ENCODE data around the gene ZMYM2. TPM values are rescaled to one million over a fixed set of nuclear protein-coding genes. Genes with fewer than 3 reads are reported as not detected.

Gene ZMYM2
- total and polyA plus RNA-seq, 5 experiments from 2014 or later = 8.4 to 133 (median 13.7) TPM

DNA sequence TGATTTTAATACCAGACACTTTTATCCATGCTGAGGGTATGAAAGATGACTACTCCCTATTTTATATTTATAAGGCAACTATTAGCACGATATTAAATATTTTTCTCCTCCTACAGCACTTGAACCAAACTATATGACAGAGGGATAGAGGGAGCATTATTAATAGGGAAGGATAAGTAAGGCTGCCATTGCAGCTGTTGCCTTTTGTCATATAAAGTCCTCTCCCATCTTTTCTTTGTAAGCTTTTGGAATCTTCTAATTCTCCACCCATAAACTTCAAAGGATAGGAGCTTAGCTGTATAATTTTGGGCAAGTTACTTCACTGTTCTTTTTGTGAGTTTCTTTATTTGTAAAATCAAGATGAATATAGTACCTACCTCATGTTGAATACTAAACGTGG is 95.4 kb downstream of the ZMYM2 start:
- Mint-ChIP-seq H3K4me1 (peaks cover 12 to 22% (median 19%) of the 10 kb centered on the region in 4 donors), H3K27ac (peak overlapping the region in 3 of 10 donors; percentile 10 to 23 (median 14)), H3K4me3 (no peak overlapping the region), H3K36me3 (peaks cover 0 to 80% (median 17%) of the 10 kb centered on the region in 3 donors), H3K27me3 (no peaks in the 10 kb centered on the region), H3K9me3 (no peaks in the 10 kb centered on the region)
- DNase-seq (no peak), ATAC-seq (no peak)
- POLR2A ChIA-PET = no interaction called here

DNA sequence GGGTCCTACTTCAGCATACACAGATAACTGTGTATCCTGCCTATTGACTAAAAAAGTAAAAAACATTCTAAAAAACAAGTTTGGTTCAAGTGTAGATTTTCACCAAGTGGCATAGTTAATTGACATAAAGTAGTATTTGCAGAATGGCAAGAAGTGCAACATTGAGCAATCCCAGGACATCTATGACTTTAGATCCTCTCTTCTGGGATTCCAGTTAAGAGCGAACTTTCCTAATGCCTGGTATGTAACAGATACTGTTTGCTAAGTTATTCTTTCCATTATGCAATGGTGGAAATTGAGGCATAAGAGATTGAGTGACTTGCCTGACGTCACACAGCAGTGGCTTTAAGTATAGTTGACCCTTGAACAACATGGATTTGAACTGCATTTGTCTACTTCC is 96.1 kb downstream of the ZMYM2 start:
- Mint-ChIP-seq H3K27me3 (no peaks in the 10 kb centered on the region), H3K9me3 (no peaks in the 10 kb centered on the region), H3K4me3 (no peak overlapping the region), H3K4me1 (peaks cover 9 to 15% (median 12%) of the 10 kb centered on the region in 4 donors), H3K27ac (peak overlapping the region in 2 of 10 donors; percentile 22 to 37), H3K36me3 (peaks cover 0 to 80% (median 18%) of the 10 kb centered on the region in 3 donors)
- ATAC-seq (no peak), DNase-seq (no peak)
- POLR2A ChIA-PET = no interaction called here

DNA sequence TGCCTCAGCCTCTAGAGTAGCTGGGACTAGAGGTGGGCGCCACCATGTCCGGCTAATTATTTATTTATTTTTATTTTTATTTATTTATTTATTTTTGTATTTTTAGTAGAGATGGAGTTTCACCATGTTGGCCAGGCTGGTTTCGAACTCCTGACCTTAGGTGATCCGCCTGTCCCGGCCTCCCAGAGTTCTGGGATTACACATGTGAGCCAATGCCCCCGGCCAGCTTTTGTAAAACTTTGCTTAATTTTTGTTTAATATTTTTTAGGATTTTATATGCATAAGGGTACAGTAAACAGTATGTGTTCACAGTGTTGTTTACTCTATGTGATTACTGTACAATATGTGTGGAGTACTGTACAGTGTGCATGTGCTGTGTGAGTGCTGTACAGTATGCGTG is 98.7 kb downstream of the ZMYM2 start:
- H3K36me3 Mint-ChIP-seq = peaks cover 0 to 86% (median 21%) of the 10 kb centered on the region in 3 donors
- no peak for ATAC-seq
- peaks cover 7 to 10% (median 8%) of the 10 kb centered on the region in 4 donors for H3K4me1 Mint-ChIP-seq
- POLR2A ChIA-PET = no interaction called here
- no peaks in the 10 kb centered on the region for H3K27me3 Mint-ChIP-seq
- no peak for DNase-seq
- no peaks in the 10 kb centered on the region for H3K9me3 Mint-ChIP-seq
- H3K27ac Mint-ChIP-seq = no peak overlapping the region
- no peak overlapping the region for H3K4me3 Mint-ChIP-seq

DNA sequence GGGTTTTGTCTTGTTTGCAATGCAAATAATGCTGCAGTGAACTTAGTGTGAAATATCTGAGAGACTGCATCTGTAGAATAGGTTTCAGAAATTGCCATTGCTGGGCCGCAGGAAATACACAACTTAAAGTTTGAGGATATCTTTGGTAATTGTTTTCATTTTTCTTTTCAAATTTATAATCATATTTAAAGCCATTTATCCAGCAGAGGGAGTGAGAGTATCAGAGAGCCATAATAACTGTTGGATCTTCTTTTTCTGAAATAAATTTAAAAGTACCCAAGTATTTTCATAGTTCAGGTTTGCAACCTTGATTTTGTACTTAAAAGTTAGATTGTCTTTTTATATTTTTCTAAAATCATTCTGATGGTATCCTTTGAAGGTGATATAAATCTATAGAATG is 99.4 kb downstream of the ZMYM2 start:
- no peak for DNase-seq
- H3K27ac Mint-ChIP-seq = no peak overlapping the region
- no peaks in the 10 kb centered on the region for H3K9me3 Mint-ChIP-seq
- ATAC-seq = no peak
- H3K36me3 Mint-ChIP-seq = peaks cover 0 to 85% (median 19%) of the 10 kb centered on the region in 3 donors
- no peaks in the 10 kb centered on the region for H3K27me3 Mint-ChIP-seq
- peaks cover 6 to 10% (median 7%) of the 10 kb centered on the region in 4 donors for H3K4me1 Mint-ChIP-seq
- no peak overlapping the region for H3K4me3 Mint-ChIP-seq
- POLR2A ChIA-PET = no interaction called here

DNA sequence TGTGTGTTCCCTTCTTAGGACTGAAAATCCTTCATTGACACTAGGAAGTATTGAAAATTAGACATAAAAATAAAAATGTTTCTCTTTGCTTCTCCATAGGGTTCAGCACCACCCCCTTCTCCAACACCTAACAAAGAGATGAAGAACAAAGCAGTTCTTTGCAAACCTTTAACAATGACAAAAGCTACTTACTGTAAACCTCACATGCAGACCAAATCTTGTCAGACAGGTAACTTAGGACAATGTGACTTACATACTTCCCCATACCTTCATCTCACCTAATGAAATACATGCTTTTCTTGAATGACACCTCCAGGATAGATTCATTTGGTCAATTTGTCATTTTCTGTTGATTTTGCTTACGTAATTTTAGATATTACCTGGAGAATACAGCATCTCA is 99.9 kb downstream of the ZMYM2 start:
- peaks cover 6 to 10% (median 7%) of the 10 kb centered on the region in 4 donors for H3K4me1 Mint-ChIP-seq
- no peaks in the 10 kb centered on the region for H3K27me3 Mint-ChIP-seq
- POLR2A ChIA-PET = no interaction called here
- ATAC-seq (no peak), DNase-seq (no peak)
- H3K36me3 Mint-ChIP-seq = peaks cover 0 to 84% (median 21%) of the 10 kb centered on the region in 3 donors
- H3K9me3 Mint-ChIP-seq = no peaks in the 10 kb centered on the region
- H3K4me3 Mint-ChIP-seq = no peak overlapping the region
- peak overlapping the region in 2 of 10 donors; percentile 8 to 66 for H3K27ac Mint-ChIP-seq

DNA sequence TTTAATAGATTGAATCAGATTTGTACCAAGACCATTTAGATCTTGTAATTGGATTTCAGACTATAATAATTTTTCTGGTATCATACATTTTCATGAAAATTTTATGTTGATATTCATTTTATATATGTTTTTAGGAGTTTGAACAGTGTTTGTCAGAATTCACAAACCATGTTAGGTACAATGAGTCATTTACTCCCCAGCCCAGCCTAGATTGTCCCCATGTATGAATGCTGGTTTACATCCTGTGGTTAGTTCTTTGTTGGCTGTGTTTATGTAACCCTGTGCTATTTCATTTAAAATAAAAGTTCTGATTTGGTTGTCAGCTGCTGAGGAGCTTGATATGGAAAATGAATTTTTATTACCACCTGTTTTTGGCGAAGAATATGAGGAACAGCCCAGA is 105.6 kb downstream of the ZMYM2 start:
- H3K9me3 Mint-ChIP-seq = no peaks in the 10 kb centered on the region
- peaks cover 0 to 74% (median 28%) of the 10 kb centered on the region in 3 donors for H3K36me3 Mint-ChIP-seq
- no peak for DNase-seq
- H3K4me1 Mint-ChIP-seq = peaks cover 0 to 1% (median 0%) of the 10 kb centered on the region in 4 donors
- POLR2A ChIA-PET = no interaction called here
- H3K27me3 Mint-ChIP-seq = no peaks in the 10 kb centered on the region
- ATAC-seq = no peak
- no peak overlapping the region for H3K27ac Mint-ChIP-seq
- H3K4me3 Mint-ChIP-seq = no peak overlapping the region

DNA sequence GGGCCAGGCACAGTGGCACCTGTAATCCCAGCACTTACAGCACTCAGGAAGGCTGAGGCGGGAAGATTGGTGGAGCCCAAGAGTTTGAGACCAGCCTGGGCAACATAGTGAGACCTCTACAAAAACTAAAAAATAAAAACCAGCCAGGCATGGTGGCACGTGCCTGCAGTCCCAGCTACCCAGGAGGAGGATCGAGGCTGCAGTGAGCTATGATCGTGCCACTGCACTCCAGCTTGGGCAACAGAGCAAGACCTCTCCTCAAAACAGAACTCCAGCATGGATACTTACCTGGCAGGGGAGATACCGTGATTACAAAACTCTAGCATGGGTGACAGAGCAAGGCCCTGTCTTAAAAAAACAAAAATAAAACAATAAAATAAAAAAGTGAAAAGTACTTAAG is 107.0 kb downstream of the ZMYM2 start:
- Mint-ChIP-seq H3K4me1 (peaks cover 0 to 1% (median 0%) of the 10 kb centered on the region in 4 donors), H3K36me3 (peaks cover 0 to 72% (median 25%) of the 10 kb centered on the region in 3 donors), H3K9me3 (no peaks in the 10 kb centered on the region), H3K27ac (peak overlapping the region in 5 of 10 donors; percentile 18 to 58 (median 48)), H3K27me3 (no peaks in the 10 kb centered on the region), H3K4me3 (no peak overlapping the region)
- no peak for ATAC-seq
- POLR2A ChIA-PET = no interaction called here
- DNase-seq = no peak

DNA sequence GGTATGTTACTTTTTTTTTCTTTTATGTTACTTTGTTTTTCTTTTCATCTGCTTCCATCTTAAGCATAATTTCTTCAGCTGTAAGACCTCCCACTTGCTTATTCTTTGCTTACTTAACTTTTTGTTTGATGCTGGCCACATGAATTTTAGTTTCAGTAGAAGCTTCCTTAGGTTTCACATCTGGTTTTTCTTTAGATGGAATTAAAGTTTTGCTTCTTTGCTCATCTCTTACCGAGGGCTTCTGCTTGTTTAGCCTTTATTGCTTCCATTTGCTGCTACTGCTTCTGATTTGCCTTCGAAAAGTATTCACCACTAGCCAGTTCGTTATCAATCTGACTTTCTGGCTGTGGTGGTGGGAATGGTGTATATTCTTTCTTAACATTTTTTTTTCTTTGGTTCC is 111.4 kb downstream of the ZMYM2 start:
- POLR2A ChIA-PET = interaction anchor here (0.7 kb wide), 1 partner anchor 318 kb away, joined by 3 read pairs; no protein-coding TSS in a partner anchor
- no peaks in the 10 kb centered on the region for H3K27me3 Mint-ChIP-seq
- DNase-seq (no peak), ATAC-seq (no peak)
- no peak overlapping the region for H3K4me3 Mint-ChIP-seq
- peaks cover 0 to 81% (median 17%) of the 10 kb centered on the region in 3 donors for H3K36me3 Mint-ChIP-seq
- H3K4me1 Mint-ChIP-seq = peaks cover 0 to 12% (median under 1%) of the 10 kb centered on the region in 4 donors
- H3K9me3 Mint-ChIP-seq = no peaks in the 10 kb centered on the region
- peak overlapping the region in 2 of 10 donors; percentile 2 to 29 for H3K27ac Mint-ChIP-seq

DNA sequence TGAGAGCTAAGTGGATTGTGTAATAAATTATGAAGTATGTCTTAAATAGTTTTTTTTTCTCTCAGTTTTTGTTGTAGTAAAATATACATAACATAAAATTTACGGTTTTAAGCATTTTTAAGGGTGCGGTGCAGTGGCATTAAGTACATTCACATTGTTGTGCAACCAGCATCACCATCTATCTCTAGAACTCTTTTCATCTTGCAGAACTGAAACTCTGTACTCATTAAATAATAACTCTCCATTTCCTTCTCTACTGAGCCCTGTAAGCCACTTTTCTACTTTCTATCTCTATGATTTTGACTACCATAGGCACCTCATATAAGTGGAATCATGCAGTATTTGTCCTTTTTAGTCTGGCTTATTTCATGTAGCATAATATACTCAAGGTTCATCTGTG is 115.2 kb downstream of the ZMYM2 start:
- ATAC-seq (no peak), DNase-seq (no peak)
- peak overlapping the region in 2 of 10 donors; percentile 5 to 13 for H3K27ac Mint-ChIP-seq
- POLR2A ChIA-PET = no interaction called here
- H3K4me1 Mint-ChIP-seq = peaks cover 0 to 12% (median under 1%) of the 10 kb centered on the region in 4 donors
- H3K27me3 Mint-ChIP-seq = no peaks in the 10 kb centered on the region
- peaks cover 0 to 82% (median 11%) of the 10 kb centered on the region in 3 donors for H3K36me3 Mint-ChIP-seq
- no peak overlapping the region for H3K4me3 Mint-ChIP-seq
- no peaks in the 10 kb centered on the region for H3K9me3 Mint-ChIP-seq

DNA sequence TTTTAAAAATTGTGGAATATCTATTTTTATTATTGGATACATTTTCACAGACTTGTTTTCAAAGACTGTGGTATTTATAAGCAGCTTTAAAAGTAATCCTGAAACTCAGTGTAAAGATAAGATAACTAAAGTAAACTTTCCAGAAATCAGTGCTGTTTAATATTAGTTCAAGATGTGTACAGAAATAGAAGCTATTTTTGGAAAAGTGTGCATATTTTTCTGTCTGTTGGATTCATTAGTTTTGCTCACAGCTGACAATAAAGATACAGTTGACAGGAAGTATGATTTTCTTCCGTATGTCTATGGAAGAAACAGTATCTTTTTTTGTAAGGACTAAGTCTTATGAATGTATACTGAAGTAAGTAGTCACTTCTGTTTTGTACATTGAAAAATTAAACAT is 116.4 kb downstream of the ZMYM2 start:
- Mint-ChIP-seq H3K9me3 (no peaks in the 10 kb centered on the region), H3K4me1 (peaks cover 0 to 12% (median under 1%) of the 10 kb centered on the region in 4 donors), H3K27me3 (no peaks in the 10 kb centered on the region), H3K4me3 (no peak overlapping the region), H3K27ac (peak overlapping the region in 3 of 10 donors; percentile 14 to 57 (median 39)), H3K36me3 (peaks cover 0 to 78% (median 11%) of the 10 kb centered on the region in 3 donors)
- POLR2A ChIA-PET = no interaction called here
- no peak for DNase-seq
- ATAC-seq = no peak

DNA sequence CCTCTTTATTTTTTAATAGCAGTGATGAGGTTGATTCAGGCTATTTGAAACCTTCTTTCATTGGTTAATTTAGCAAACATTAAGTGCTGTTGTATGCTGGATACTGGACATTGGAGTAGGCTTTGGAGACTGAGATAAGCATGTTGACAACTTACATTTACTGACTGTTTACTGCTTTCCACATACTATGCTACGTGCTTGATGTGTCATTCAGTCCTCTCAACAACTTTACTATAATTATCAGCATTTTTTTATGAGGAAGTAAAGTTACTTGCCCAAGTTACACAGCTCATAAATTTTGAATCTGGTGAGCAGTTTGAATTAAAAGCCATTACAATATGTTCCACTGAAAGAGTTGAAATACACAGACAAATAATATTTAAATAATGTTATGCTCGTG is 118.6 kb downstream of the ZMYM2 start:
- Mint-ChIP-seq H3K27me3 (no peaks in the 10 kb centered on the region), H3K4me1 (peaks cover 0 to 10% (median under 1%) of the 10 kb centered on the region in 4 donors), H3K36me3 (peaks cover 0 to 73% (median 7%) of the 10 kb centered on the region in 3 donors), H3K4me3 (no peak overlapping the region), H3K27ac (peak overlapping the region in 2 of 10 donors; percentile 57 to 71), H3K9me3 (no peaks in the 10 kb centered on the region)
- ATAC-seq = no peak
- POLR2A ChIA-PET = no interaction called here
- DNase-seq = no peak

DNA sequence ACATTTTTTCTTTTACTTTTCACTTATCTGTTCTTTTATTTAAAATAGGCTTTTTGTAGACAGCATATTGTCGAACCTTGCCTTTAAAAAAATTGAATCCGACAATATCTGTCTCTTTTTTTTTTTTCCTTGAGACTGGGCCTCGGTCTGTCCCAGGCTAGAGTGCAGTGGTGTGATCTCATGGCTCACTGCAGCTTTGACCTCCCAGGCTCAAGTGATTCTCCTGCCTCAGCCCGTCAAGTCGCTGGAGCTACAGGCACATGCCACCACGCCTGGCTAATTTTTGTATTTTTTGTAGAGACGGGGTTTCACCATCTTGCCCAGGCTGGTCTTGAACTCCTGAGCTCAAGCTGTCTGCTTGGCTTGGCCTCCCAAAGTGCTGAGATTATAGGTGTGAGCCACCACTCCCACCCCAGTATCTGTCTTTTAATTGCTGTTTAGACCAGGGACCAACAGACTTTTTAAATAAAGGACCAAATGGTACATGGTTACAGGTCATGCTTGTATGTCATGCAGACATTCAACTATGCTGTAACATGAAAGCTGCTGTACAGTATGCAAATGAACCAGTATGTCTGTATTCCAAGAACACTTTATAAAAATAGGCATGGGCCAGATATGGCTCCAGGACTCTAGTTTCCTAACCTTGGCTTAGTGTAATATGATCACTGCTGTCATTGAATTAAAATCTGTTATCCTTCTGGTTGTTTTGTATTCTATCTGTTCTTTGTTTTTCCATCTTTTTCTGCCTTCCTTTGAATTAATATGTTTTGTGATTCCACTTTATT is 122.0 kb downstream of the ZMYM2 start:
- ATAC-seq (no peak), DNase-seq (no peak)
- POLR2A ChIA-PET = no interaction called here
- Mint-ChIP-seq H3K4me1 (no peaks in the 10 kb centered on the region), H3K9me3 (no peaks in the 10 kb centered on the region), H3K27me3 (no peaks in the 10 kb centered on the region), H3K4me3 (no peak overlapping the region), H3K27ac (peak overlapping the region in 8 of 10 donors; percentile 0 to 79 (median 31)), H3K36me3 (peaks cover 0 to 75% (median 9%) of the 10 kb centered on the region in 3 donors)

DNA sequence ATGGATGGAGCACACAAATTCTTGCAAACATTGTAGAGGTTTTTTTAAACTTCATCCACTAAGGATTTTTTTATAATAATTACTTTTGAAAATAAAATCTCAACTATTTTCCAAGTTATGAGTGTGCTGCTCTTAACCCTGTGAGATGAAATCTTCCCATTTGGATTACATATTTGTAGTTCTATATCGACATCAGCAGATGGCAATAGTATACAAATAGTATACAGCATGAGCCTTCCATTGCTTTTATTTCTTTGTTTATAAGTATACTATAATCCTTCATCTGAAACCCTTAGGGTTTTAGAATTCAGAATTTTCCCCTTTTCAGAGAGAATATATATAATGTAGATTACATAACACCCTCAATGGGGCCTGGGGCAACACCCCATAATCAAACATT is 131.8 kb downstream of the ZMYM2 start:
- Mint-ChIP-seq H3K36me3 (peaks cover 0 to 23% (median 5%) of the 10 kb centered on the region in 3 donors), H3K9me3 (no peaks in the 10 kb centered on the region), H3K27me3 (no peaks in the 10 kb centered on the region), H3K4me3 (no peak overlapping the region), H3K4me1 (no peaks in the 10 kb centered on the region), H3K27ac (peak overlapping the region in 2 of 10 donors; percentile 2 to 31)
- ATAC-seq (peak; percentile 52 to 66), DNase-seq (peak in 3 of 10 donors; percentile 8 to 18 (median 16))
- POLR2A ChIA-PET = interaction anchor here (1.6 to 2.0 kb wide), 2 partner anchors 69 to 71 kb away, joined by 4 to 9 read pairs; partner anchors contain the start of gene GJA3

Measured in naive thymus-derived CD8-positive, alpha-beta T cell (primary cell).